Measurements from ENCODE around the gene CPNE7.

The CPNE7 gene

GRCh38 chr16:89581045-89581695, 5.6 kb downstream of the CPNE7 start:
- H3K27me3 ChIP-seq (ENCODE audit: insufficient read depth, poor library complexity, severe bottlenecking): no peaks in the 10 kb centered on the region
- ATAC-seq (ENCODE audit: low read depth) (peak; percentile 81), DNase-seq (ENCODE audit: low spot score) (peak; percentile 90)
- H3K9me3 ChIP-seq (ENCODE audit: severe bottlenecking): no peaks in the 10 kb centered on the region
- H3K36me3 ChIP-seq (ENCODE audit: low read depth): peaks cover 13% of the 10 kb centered on the region
- TF ChIP-seq CTCF (IDR thresholded peaks at IDR 0.05; ENCODE audit: poor library complexity, severe bottlenecking): no peak
- no peak overlapping the region for H3K4me3 ChIP-seq (ENCODE audit: severe bottlenecking)
- peak overlapping the region; percentile 71 for H3K27ac ChIP-seq (ENCODE audit: poor library complexity, severe bottlenecking)
- H3K4me1 ChIP-seq (ENCODE audit: insufficient read depth, poor library complexity, severe bottlenecking): peaks cover 13% of the 10 kb centered on the region

- DNase-seq (ENCODE audit: low spot score): peak; percentile 67
- Histone ChIP-seq H3K27ac (ENCODE audit: poor library complexity, severe bottlenecking) (peak overlapping the region; percentile 71), H3K4me3 (ENCODE audit: severe bottlenecking) (no peak overlapping the region), H3K27me3 (ENCODE audit: insufficient read depth, poor library complexity, severe bottlenecking) (no peaks in the 10 kb centered on the region), H3K4me1 (ENCODE audit: insufficient read depth, poor library complexity, severe bottlenecking) (peaks cover 18% of the 10 kb centered on the region), H3K9me3 (ENCODE audit: severe bottlenecking) (no peaks in the 10 kb centered on the region), H3K36me3 (ENCODE audit: low read depth) (peaks cover 17% of the 10 kb centered on the region)
- no peak for TF ChIP-seq CTCF (IDR thresholded peaks at IDR 0.05; ENCODE audit: poor library complexity, severe bottlenecking)
- ATAC-seq (ENCODE audit: low read depth): peak; percentile 40
Observed at GRCh38 chr16:89581861-89582563, 6.5 kb downstream of the CPNE7 start.

- TF ChIP-seq CTCF (IDR thresholded peaks at IDR 0.05; ENCODE audit: poor library complexity, severe bottlenecking): no peak
- no peak overlapping the region for H3K4me3 ChIP-seq (ENCODE audit: severe bottlenecking)
- no peaks in the 10 kb centered on the region for H3K27me3 ChIP-seq (ENCODE audit: insufficient read depth, poor library complexity, severe bottlenecking)
- no peaks in the 10 kb centered on the region for H3K9me3 ChIP-seq (ENCODE audit: severe bottlenecking)
- H3K4me1 ChIP-seq (ENCODE audit: insufficient read depth, poor library complexity, severe bottlenecking): peaks cover 18% of the 10 kb centered on the region
- peak overlapping the region; percentile 71 for H3K27ac ChIP-seq (ENCODE audit: poor library complexity, severe bottlenecking)
- no peak for ATAC-seq (ENCODE audit: low read depth)
- DNase-seq (ENCODE audit: low spot score): no peak
- peaks cover 12% of the 10 kb centered on the region for H3K36me3 ChIP-seq (ENCODE audit: low read depth)
Observed at GRCh38 chr16:89582614-89583196, 7.1 kb downstream of the CPNE7 start.

GRCh38 chr16:89583197-89583894, 7.8 kb downstream of the CPNE7 start:
- Histone ChIP-seq H3K4me1 (ENCODE audit: insufficient read depth, poor library complexity, severe bottlenecking) (peaks cover 18% of the 10 kb centered on the region), H3K9me3 (ENCODE audit: severe bottlenecking) (no peaks in the 10 kb centered on the region), H3K36me3 (ENCODE audit: low read depth) (peaks cover 9% of the 10 kb centered on the region), H3K4me3 (ENCODE audit: severe bottlenecking) (no peak overlapping the region), H3K27me3 (ENCODE audit: insufficient read depth, poor library complexity, severe bottlenecking) (no peaks in the 10 kb centered on the region), H3K27ac (ENCODE audit: poor library complexity, severe bottlenecking) (no peak overlapping the region)
- DNase-seq (ENCODE audit: low spot score) (peak; percentile 70), ATAC-seq (ENCODE audit: low read depth) (no peak)
- TF ChIP-seq CTCF (IDR thresholded peaks at IDR 0.05; ENCODE audit: poor library complexity, severe bottlenecking): no peak
